Measurements from ENCODE around the gene SPHKAP. TPM values are rescaled to one million over a fixed set of nuclear protein-coding genes. Genes with fewer than 3 reads are reported as not detected.
"Not testable (repeated sequence)": the region's sequence is repeated elsewhere in the genome, so short reads cannot be mapped to it uniquely, and the experiment has no call there.

SPHKAP gene
- total RNA-seq, 2 donors from 2014 or later, result not detected

DNA sequence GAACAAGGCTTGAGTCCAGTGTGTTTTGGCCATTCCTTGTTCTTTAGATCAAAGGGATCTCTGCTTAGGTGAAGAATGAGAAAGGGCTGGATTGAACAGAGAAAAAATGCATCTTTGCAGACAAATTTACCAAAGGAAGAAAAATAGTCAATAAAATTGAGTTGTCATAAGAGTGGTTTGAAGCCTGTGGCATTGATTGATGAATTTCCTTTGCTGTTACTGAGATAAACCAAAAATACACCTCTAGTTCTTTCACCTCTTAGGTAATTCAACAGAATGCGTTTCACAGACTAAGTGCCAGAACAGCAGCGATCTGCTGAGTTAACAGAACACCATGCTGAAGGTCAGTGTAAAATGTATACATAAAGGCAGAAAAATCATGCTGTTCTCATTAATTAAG lies 96.8 kb downstream of the SPHKAP start:
- H3K27me3 ChIP-seq, result peaks cover 0 to 3% of the 10 kb centered on the region in 2 donors
- DNase-seq, result no peak
- 11 to 24% methylated on average over 2 of the region's 2 CpGs for WGBS, 2 donors
- no peak for ATAC-seq
- no peak overlapping the region for H3K27ac ChIP-seq
- no peaks in the 10 kb centered on the region for H3K36me3 ChIP-seq (replicated peaks in 1 of 2; ENCODE audit: insufficient read depth in 1 of 2, low read depth in 2 of 2)
- intact Hi-C loops (cut with DNase I), result no loop called here
- H3K4me1 ChIP-seq, result no peaks in the 10 kb centered on the region
- H3K4me3 ChIP-seq, result no peak overlapping the region
- TF ChIP-seq, protein P1, sequence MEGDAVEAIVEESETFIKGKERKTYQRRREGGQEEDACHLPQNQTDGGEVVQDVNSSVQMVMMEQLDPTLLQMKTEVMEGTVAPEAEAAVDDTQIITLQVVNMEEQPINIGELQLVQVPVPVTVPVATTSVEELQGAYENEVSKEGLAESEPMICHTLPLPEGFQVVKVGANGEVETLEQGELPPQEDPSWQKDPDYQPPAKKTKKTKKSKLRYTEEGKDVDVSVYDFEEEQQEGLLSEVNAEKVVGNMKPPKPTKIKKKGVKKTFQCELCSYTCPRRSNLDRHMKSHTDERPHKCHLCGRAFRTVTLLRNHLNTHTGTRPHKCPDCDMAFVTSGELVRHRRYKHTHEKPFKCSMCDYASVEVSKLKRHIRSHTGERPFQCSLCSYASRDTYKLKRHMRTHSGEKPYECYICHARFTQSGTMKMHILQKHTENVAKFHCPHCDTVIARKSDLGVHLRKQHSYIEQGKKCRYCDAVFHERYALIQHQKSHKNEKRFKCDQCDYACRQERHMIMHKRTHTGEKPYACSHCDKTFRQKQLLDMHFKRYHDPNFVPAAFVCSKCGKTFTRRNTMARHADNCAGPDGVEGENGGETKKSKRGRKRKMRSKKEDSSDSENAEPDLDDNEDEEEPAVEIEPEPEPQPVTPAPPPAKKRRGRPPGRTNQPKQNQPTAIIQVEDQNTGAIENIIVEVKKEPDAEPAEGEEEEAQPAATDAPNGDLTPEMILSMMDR (IDR thresholded peaks at IDR 0.05), result no peak
- no peak for TF ChIP-seq POLR2A (IDR thresholded peaks at IDR 0.05)
- H3K9me3 ChIP-seq, result no peaks in the 10 kb centered on the region

DNA sequence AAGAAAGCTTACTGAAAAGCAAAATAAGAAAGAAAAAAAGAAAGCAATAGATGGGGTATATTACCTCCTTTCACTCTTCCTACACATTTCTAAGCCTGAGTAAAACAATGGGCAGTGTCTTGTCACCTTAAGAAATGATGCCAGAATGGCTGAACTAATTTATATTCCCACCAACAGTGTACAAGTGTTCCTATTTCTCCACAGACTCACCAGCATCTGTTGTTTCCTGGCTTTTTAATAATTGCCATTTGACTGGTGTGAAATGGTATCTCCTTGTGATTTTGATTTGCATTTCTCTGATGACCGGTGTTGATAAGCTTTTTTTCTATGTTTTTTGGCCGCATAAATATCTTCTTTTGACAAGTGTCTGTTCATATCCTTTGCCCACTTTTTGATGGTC lies 98.4 kb downstream of the SPHKAP start:
- DNase-seq (no peak), ATAC-seq (no peak)
- intact Hi-C loops (cut with DNase I), result no loop called here
- Histone ChIP-seq H3K9me3 (no peaks in the 10 kb centered on the region), H3K4me1 (no peaks in the 10 kb centered on the region), H3K36me3 (replicated peaks in 1 of 2; ENCODE audit: insufficient read depth in 1 of 2, low read depth in 2 of 2) (no peaks in the 10 kb centered on the region), H3K27ac (no peak overlapping the region), H3K27me3 (peaks cover 0 to 3% of the 10 kb centered on the region in 2 donors), H3K4me3 (no peak overlapping the region)
- TF ChIP-seq POLR2A (IDR thresholded peaks at IDR 0.05), result no peak
- TF ChIP-seq, protein P1 (IDR thresholded peaks at IDR 0.05), result no peak
- 80 to 81% methylated on average over 2 of the region's 2 CpGs for WGBS, 2 donors

DNA sequence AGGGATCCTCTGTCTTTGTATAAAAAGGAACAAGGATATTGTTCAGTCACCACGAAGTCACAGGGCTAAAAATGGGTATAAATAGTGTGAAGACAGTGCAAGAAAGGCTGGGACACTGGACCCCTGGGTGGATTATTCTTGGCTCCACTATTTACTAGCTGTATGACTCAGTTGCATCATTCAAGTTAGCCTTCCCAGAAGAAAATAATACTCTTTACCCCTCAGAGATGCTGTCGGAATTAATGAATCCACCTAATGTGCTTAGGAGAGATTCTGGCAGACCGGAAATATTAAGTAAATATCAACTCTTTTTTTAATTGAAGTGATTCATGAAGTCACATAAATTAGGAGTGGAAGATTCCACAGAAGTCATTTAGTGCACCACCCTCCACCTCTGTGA lies 98.9 kb downstream of the SPHKAP start:
- peaks cover 0 to 3% of the 10 kb centered on the region in 2 donors for H3K27me3 ChIP-seq
- no peak for TF ChIP-seq POLR2A (IDR thresholded peaks at IDR 0.05)
- TF ChIP-seq, protein P1 (IDR thresholded peaks at IDR 0.05), result no peak
- no peaks in the 10 kb centered on the region for H3K4me1 ChIP-seq
- ATAC-seq (no peak), DNase-seq (no peak)
- H3K9me3 ChIP-seq, result no peaks in the 10 kb centered on the region
- no peaks in the 10 kb centered on the region for H3K36me3 ChIP-seq (replicated peaks in 1 of 2; ENCODE audit: insufficient read depth in 1 of 2, low read depth in 2 of 2)
- no peak overlapping the region for H3K27ac ChIP-seq
- H3K4me3 ChIP-seq, result no peak overlapping the region
- intact Hi-C loops (cut with DNase I), result no loop called here
- WGBS, 2 donors, result 52 to 72% methylated on average over 3 of the region's 3 CpGs

GRCh38 chr2:228079194-228079593 lies 102.3 kb downstream of the SPHKAP start:
- no peak for DNase-seq
- WGBS, 2 donors, result 97 to 100% methylated on average over 1 to 3 of the region's 3 CpGs
- TF ChIP-seq, protein P1 (IDR thresholded peaks at IDR 0.05), result no peak
- TF ChIP-seq POLR2A (IDR thresholded peaks at IDR 0.05), result no peak
- ATAC-seq, result no peak
- Histone ChIP-seq H3K27me3 (no peaks in the 10 kb centered on the region), H3K27ac (no peak overlapping the region), H3K4me1 (no peaks in the 10 kb centered on the region), H3K36me3 (replicated peaks in 1 of 2; ENCODE audit: insufficient read depth in 1 of 2, low read depth in 2 of 2) (no peaks in the 10 kb centered on the region), H3K4me3 (no peak overlapping the region), H3K9me3 (no peaks in the 10 kb centered on the region)
- intact Hi-C loops (cut with DNase I), result no loop called here

- H3K36me3 ChIP-seq (replicated peaks in 1 of 2; ENCODE audit: insufficient read depth in 1 of 2, low read depth in 2 of 2); H3K9me3 ChIP-seq; DNase-seq; H3K27me3 ChIP-seq; H3K4me1 ChIP-seq; ATAC-seq; intact Hi-C loops (cut with DNase I); H3K4me3 ChIP-seq; H3K27ac ChIP-seq: not testable (repeated sequence)
- 58 to 64% methylated on average over 1 of the region's 1 CpG for WGBS, 2 donors
Measured at GRCh38 chr2:228076695-228077094, 104.8 kb downstream of the SPHKAP start.
